ENCODE results near the gene OVAAL. TPM values are rescaled to one million over a fixed set of nuclear protein-coding genes. Genes with fewer than 3 reads are reported as not detected.

Gene OVAAL
- total RNA-seq, 1 donor from 2014 or later, result not detected

DNA sequence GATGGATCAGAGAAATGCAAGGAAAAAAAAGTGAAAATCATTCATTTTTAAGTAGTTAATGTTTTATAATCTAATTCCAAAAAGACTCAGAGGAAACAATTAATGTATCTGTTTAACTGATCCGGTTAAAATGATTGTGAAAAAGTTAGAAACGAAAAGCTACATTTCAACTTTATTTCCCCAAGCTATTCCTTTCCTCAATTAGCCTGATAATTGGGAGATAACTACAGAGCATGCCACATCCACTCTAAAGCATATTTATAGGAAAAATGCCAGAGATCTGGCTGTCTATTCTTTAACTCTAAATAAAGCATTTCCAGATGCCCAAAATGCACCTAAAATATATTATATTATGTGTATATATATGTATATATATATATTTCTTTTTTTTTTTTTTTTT lies 37.2 kb downstream of the OVAAL start:
- Mint-ChIP-seq H3K4me3 (no peak overlapping the region), H3K9me3 (no peaks in the 10 kb centered on the region), H3K36me3 (no peaks in the 10 kb centered on the region), H3K27ac (no peak overlapping the region), H3K4me1 (peaks cover 19% of the 10 kb centered on the region), H3K27me3 (ENCODE audit: low read depth) (peaks cover 1% of the 10 kb centered on the region)
- TF ChIP-seq, protein P1, sequence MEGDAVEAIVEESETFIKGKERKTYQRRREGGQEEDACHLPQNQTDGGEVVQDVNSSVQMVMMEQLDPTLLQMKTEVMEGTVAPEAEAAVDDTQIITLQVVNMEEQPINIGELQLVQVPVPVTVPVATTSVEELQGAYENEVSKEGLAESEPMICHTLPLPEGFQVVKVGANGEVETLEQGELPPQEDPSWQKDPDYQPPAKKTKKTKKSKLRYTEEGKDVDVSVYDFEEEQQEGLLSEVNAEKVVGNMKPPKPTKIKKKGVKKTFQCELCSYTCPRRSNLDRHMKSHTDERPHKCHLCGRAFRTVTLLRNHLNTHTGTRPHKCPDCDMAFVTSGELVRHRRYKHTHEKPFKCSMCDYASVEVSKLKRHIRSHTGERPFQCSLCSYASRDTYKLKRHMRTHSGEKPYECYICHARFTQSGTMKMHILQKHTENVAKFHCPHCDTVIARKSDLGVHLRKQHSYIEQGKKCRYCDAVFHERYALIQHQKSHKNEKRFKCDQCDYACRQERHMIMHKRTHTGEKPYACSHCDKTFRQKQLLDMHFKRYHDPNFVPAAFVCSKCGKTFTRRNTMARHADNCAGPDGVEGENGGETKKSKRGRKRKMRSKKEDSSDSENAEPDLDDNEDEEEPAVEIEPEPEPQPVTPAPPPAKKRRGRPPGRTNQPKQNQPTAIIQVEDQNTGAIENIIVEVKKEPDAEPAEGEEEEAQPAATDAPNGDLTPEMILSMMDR (IDR thresholded peaks at IDR 0.05; ENCODE audit: unreplicated experiment), result no peak
- no peak for DNase-seq (ENCODE audit: low spot score in 2 of 2, unreplicated experiment in 2 of 2)

DNA sequence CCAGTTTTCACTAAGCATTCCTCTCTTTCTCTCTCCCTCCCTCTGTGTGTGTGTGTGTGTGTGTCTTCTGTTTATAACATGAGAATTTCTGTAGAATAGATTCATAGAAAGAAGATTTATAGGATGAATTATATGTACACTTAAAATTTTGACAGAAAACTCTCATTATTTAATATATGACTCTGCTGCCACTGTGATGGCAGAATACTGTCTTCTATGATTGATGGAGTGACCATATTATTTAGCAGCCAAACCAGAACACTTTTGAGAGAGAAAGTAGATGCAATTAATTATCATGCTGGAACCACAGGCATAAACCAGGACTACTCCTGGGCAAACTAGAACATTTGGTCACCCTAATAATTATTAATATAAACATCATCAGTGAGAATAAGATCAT lies 38.8 kb downstream of the OVAAL start:
- Mint-ChIP-seq H3K36me3 (no peaks in the 10 kb centered on the region), H3K27me3 (ENCODE audit: low read depth) (peaks cover 12% of the 10 kb centered on the region), H3K4me1 (peaks cover 19% of the 10 kb centered on the region), H3K27ac (no peak overlapping the region), H3K9me3 (no peaks in the 10 kb centered on the region), H3K4me3 (no peak overlapping the region)
- no peak for DNase-seq (ENCODE audit: low spot score in 2 of 2, unreplicated experiment in 2 of 2)
- TF ChIP-seq, protein P1 (IDR thresholded peaks at IDR 0.05; ENCODE audit: unreplicated experiment), result no peak

DNA sequence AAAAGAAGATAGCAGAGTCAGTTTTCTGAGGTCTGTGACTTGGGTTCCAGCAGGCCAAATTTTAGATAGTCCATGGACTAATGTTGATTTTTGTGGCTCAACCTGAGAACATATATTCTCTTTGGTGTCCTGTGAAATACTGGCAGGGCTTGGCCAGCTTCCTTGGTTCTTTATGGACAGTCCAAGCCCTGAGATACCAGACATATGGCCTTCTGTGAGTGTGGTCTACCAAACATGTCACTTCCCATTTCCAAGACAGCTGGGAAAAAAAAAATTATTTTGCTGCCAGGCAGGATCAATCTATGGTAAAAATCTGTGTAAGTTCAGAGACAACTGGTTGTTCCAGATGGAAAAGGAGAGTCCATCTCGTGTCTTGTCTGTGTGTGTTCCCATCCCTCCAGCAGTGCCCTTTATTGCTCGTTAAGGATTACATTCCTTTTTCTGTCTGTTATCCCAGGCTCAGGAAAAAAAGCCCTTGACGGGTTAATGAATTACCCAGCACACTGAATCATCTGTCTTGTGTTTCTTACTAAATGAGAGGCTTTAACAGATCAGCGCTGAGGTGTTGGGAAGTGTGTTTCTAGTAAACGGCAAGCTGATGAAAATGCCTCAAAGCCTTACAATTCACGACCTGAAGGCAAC lies 39.7 kb downstream of the OVAAL start:
- no peak overlapping the region for H3K4me3 Mint-ChIP-seq
- no peaks in the 10 kb centered on the region for H3K9me3 Mint-ChIP-seq
- peaks cover 12% of the 10 kb centered on the region for H3K27me3 Mint-ChIP-seq (ENCODE audit: low read depth)
- peaks cover 15% of the 10 kb centered on the region for H3K4me1 Mint-ChIP-seq
- TF ChIP-seq, protein P1 (IDR thresholded peaks at IDR 0.05; ENCODE audit: unreplicated experiment), result no peak
- no peak overlapping the region for H3K27ac Mint-ChIP-seq
- H3K36me3 Mint-ChIP-seq, result no peaks in the 10 kb centered on the region
- DNase-seq (ENCODE audit: low spot score in 2 of 2, unreplicated experiment in 2 of 2), result no peak

DNA sequence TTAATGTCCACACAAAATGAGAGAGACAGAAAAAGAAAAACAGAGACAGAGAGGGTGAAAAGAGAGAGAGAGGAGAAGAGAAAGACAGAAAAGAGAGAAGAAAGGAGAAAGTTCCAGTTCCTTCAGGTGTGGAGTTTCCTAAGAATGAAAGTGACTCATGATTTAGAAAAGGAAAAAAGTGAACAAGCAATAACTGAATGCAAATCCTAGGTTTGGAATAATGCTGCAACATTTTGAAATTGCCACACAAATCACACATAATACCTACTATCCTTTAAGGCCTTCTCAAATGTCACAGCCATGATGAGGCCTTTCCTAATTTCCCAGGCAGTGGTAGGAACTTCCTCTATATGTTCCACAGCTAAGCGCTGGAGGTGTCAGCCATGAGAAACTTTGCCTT lies 41.6 kb downstream of the OVAAL start:
- Mint-ChIP-seq H3K36me3 (no peaks in the 10 kb centered on the region), H3K9me3 (no peaks in the 10 kb centered on the region), H3K27me3 (ENCODE audit: low read depth) (peaks cover 12% of the 10 kb centered on the region), H3K27ac (no peak overlapping the region), H3K4me1 (peaks cover 15% of the 10 kb centered on the region), H3K4me3 (no peak overlapping the region)
- TF ChIP-seq, protein P1 (IDR thresholded peaks at IDR 0.05; ENCODE audit: unreplicated experiment), result no peak
- DNase-seq (ENCODE audit: low spot score in 2 of 2, unreplicated experiment in 2 of 2), result no peak

DNA sequence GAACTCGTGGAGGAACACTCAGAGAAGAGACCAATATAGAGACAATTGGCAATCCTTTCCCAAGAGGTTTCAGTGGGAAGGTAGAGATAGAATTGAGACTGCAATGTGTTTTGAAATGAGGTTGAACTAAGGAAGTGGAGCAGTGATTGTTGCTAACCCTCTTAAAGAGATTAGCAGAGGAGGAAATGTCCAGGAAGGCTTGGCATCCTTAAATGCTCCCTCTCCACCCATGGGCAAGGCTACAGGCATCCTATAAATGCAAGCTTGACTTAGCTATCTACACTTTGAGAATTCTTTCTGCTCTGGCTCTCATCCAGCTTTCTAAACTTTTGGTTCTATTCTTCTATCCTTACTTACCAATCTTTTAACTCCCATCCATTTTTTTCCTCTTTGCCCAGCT lies 42.7 kb downstream of the OVAAL start:
- peaks cover 12% of the 10 kb centered on the region for H3K27me3 Mint-ChIP-seq (ENCODE audit: low read depth)
- TF ChIP-seq, protein P1 (IDR thresholded peaks at IDR 0.05; ENCODE audit: unreplicated experiment), result no peak
- H3K27ac Mint-ChIP-seq, result no peak overlapping the region
- peaks cover 15% of the 10 kb centered on the region for H3K4me1 Mint-ChIP-seq
- no peak for DNase-seq (ENCODE audit: low spot score in 2 of 2, unreplicated experiment in 2 of 2)
- H3K36me3 Mint-ChIP-seq, result no peaks in the 10 kb centered on the region
- no peak overlapping the region for H3K4me3 Mint-ChIP-seq
- H3K9me3 Mint-ChIP-seq, result no peaks in the 10 kb centered on the region
